ENCODE results near the gene PSPH. TPM values are rescaled to one million over a fixed set of nuclear protein-coding genes. Genes with fewer than 3 reads are reported as not detected.
"Not testable (repeated sequence)": the region's sequence is repeated elsewhere in the genome, so short reads cannot be mapped to it uniquely, and the experiment has no call there.

PSPH gene
- total RNA-seq (2022) (107 and 111 TPM in 2 replicates), Bru-seq, nascent RNA (percentile 74 among the genes with signal in this experiment), BruChase-seq, experiment 1, labeled RNA remaining after a 2-hour chase (percentile 81 among the genes with signal in this experiment), BruChase-seq, experiment 2, labeled RNA remaining after a 6-hour chase (percentile 89 among the genes with signal in this experiment)
- long read RNA-seq, transcript PSPH-202 (8 exons, 2,178 nt): major isoform, 17 of 326 reads
- long read RNA-seq, partial matches to known transcripts: 239 of 326 reads
- long read RNA-seq, other reads (novel, unspliced or antisense): 68 of 326 reads

DNA sequence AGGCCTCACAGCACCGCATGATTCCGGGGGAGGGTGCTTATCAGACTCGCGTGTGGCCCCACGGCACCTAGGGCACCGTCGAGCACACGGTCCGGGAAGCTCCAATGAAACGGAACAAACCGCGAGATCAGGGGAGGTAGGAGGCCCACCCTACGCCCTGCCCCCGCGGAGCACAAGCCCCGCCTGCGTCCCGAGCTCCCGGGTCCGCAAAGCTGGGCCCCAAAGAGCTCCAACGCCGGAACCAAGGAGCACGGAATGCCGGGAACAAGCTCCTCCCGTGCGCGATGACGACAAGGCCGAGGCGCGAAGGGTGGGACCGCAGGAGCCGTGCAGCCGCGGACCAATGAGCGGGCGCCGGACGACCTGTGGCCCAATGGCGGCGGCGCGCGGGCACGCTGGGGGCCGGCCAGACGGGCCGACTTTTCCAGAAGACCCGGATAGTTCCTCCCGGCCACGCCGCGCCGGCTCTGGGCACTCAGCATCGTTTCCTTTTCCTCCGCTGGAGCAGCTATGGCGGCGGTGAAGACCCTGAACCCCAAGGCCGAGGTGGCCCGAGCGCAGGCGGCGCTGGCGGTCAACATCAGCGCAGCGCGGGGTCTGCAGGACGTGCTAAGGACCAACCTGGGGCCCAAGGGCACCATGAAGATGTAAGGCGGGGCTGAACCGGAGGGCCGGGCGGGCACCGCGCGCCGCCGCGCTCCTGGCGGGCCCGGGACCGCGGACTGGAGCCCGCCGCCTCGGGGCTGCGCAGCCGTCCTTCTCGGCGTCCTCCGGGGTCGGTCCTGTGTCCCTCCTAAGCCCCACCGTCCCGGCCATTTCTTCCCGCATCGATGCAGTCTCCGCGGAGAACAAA, at the start of gene PSPH, which contains the start of gene CCT6A:
TSS of gene PSPH (minus strand) at position 106 of the 853 bp plus-strand sequence. CDS start 30,232 bp downstream, outside the sequence.
TSS of gene CCT6A (plus strand) at position 427 of the 853 bp plus-strand sequence. CDS start at position 511, 84 bp downstream.
- peaks cover 45% of the 10 kb centered on the region for H3K4me1 ChIP-seq
- DNase-seq: peak; percentile 99
- TF ChIP-seq, protein P1, sequence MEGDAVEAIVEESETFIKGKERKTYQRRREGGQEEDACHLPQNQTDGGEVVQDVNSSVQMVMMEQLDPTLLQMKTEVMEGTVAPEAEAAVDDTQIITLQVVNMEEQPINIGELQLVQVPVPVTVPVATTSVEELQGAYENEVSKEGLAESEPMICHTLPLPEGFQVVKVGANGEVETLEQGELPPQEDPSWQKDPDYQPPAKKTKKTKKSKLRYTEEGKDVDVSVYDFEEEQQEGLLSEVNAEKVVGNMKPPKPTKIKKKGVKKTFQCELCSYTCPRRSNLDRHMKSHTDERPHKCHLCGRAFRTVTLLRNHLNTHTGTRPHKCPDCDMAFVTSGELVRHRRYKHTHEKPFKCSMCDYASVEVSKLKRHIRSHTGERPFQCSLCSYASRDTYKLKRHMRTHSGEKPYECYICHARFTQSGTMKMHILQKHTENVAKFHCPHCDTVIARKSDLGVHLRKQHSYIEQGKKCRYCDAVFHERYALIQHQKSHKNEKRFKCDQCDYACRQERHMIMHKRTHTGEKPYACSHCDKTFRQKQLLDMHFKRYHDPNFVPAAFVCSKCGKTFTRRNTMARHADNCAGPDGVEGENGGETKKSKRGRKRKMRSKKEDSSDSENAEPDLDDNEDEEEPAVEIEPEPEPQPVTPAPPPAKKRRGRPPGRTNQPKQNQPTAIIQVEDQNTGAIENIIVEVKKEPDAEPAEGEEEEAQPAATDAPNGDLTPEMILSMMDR (IDR thresholded peaks at IDR 0.05; ENCODE audit: insufficient read depth in 1 of 2, low read depth in 1 of 2, low read length in 1 of 2, severe bottlenecking in 1 of 2, unreplicated experiment in 1 of 2): no peak
- Mint-ChIP-seq H3K9me3 (ENCODE audit: unreplicated experiment) (no peaks in the 10 kb centered on the region), H3K4me1 (ENCODE audit: low read depth, unreplicated experiment) (peaks cover 4% of the 10 kb centered on the region), H3K36me3 (ENCODE audit: insufficient read depth, unreplicated experiment) (peaks cover 63% of the 10 kb centered on the region), H3K27ac (ENCODE audit: unreplicated experiment) (peak within 1 kb of the TSS; percentile 91), H3K4me3 (ENCODE audit: unreplicated experiment) (peak within 1 kb of the TSS; percentile 92), H3K27me3 (ENCODE audit: insufficient read depth, unreplicated experiment) (no peaks in the 10 kb centered on the region)
- intact Hi-C loops (cut with micrococcal nuclease; ENCODE audit: unreplicated experiment): loop anchor here (1.0 kb wide), 3 partner anchors 13 to 44 kb away; partner anchors contain the start of gene SUMF2
- CTCF ChIA-PET: interaction anchor here (0.6 to 1.2 kb wide), 8 partner anchors 11 to 87 kb away, joined by 3 to 22 read pairs (median 4); partner anchors contain the start of genes CHCHD2 and SUMF2
- no peaks in the 10 kb centered on the region for H3K9me3 ChIP-seq
- peak within 1 kb of the TSS; percentile 59 for H3K4me3 ChIP-seq (ENCODE audit: low read depth, low read length)
- no TSS peak for BruUV-seq (replicated peaks)
- no peaks in the 10 kb centered on the region for H3K27me3 ChIP-seq (replicated peaks; ENCODE audit: control insufficient read depth, insufficient read depth, low read length)
- no peaks in the 10 kb centered on the region for H3K36me3 ChIP-seq (ENCODE audit: control insufficient read depth, insufficient read depth, low read length)
- POLR2A ChIA-PET: interaction anchor here (0.5 to 2.1 kb wide), 14 partner anchors 8 to 166 kb away, joined by 3 to 79 read pairs (median 7); partner anchors contain the start of genes CHCHD2, NIPSNAP2 and SUMF2

DNA sequence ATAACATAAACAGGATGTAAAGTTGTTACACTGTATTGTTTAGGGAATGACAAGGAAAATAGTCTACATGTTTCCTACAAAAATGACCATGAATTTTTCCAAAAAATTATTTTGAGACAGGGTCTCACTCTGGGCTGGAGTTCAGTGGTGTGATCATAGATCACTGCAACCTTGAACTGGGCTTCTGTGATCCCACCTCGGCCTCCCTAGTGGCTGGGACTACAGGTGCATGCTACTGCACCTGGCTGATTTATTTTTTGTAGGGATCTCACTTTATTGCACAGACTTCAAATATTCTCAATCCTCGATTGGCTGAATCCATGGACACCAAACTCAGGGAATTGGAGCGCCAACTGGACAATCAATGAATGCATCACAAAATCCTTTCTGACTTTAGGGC, 48.4 kb upstream of the PSPH start:
- POLR2A ChIA-PET: no interaction called here
- no peaks in the 10 kb centered on the region for H3K9me3 ChIP-seq
- H3K4me3 ChIP-seq (ENCODE audit: low read depth, low read length): no peak overlapping the region
- H3K9me3 Mint-ChIP-seq (ENCODE audit: unreplicated experiment): no peaks in the 10 kb centered on the region
- no peak overlapping the region for H3K4me3 Mint-ChIP-seq (ENCODE audit: unreplicated experiment)
- H3K36me3 ChIP-seq (ENCODE audit: control insufficient read depth, insufficient read depth, low read length): peaks cover 5% of the 10 kb centered on the region
- H3K27ac Mint-ChIP-seq (ENCODE audit: unreplicated experiment): no peak overlapping the region
- no peaks in the 10 kb centered on the region for H3K27me3 ChIP-seq (replicated peaks; ENCODE audit: control insufficient read depth, insufficient read depth, low read length)
- TF ChIP-seq, protein P1 (IDR thresholded peaks at IDR 0.05; ENCODE audit: insufficient read depth in 1 of 2, low read depth in 1 of 2, low read length in 1 of 2, severe bottlenecking in 1 of 2, unreplicated experiment in 1 of 2): no peak
- intact Hi-C loops (cut with micrococcal nuclease; ENCODE audit: unreplicated experiment): no loop called here
- BruUV-seq (replicated peaks): no TSS peak
- H3K27me3 Mint-ChIP-seq (ENCODE audit: insufficient read depth, unreplicated experiment): no peaks in the 10 kb centered on the region
- DNase-seq: no peak
- no peaks in the 10 kb centered on the region for H3K4me1 ChIP-seq
- H3K4me1 Mint-ChIP-seq (ENCODE audit: low read depth, unreplicated experiment): no peaks in the 10 kb centered on the region
- H3K36me3 Mint-ChIP-seq (ENCODE audit: insufficient read depth, unreplicated experiment): peaks cover 58% of the 10 kb centered on the region
- CTCF ChIA-PET: no interaction called here

GRCh38 chr7:56098187-56099008, 47.2 kb upstream of the PSPH start:
- intact Hi-C loops (cut with micrococcal nuclease; ENCODE audit: unreplicated experiment); H3K27me3 ChIP-seq (replicated peaks; ENCODE audit: control insufficient read depth, insufficient read depth, low read length); H3K4me1 ChIP-seq; POLR2A ChIA-PET; CTCF ChIA-PET; H3K9me3 Mint-ChIP-seq (ENCODE audit: unreplicated experiment); H3K36me3 ChIP-seq (ENCODE audit: control insufficient read depth, insufficient read depth, low read length); H3K27me3 Mint-ChIP-seq (ENCODE audit: insufficient read depth, unreplicated experiment); DNase-seq; H3K4me1 Mint-ChIP-seq (ENCODE audit: low read depth, unreplicated experiment); BruUV-seq (replicated peaks); H3K9me3 ChIP-seq; H3K4me3 Mint-ChIP-seq (ENCODE audit: unreplicated experiment); H3K27ac Mint-ChIP-seq (ENCODE audit: unreplicated experiment); H3K4me3 ChIP-seq (ENCODE audit: low read depth, low read length): not testable (repeated sequence)
- H3K36me3 Mint-ChIP-seq (ENCODE audit: insufficient read depth, unreplicated experiment): peaks cover 47% of the 10 kb centered on the region

Data from Caco-2 (cell line).